ENCODE results near the gene DNM2.
"Not testable (repeated sequence)": the region's sequence is repeated elsewhere in the genome, so short reads cannot be mapped to it uniquely, and the experiment has no call there.

DNM2 gene

GRCh38 chr19:10756371-10756770, 38.5 kb downstream of the DNM2 start:
- DNase-seq: no peak

DNA sequence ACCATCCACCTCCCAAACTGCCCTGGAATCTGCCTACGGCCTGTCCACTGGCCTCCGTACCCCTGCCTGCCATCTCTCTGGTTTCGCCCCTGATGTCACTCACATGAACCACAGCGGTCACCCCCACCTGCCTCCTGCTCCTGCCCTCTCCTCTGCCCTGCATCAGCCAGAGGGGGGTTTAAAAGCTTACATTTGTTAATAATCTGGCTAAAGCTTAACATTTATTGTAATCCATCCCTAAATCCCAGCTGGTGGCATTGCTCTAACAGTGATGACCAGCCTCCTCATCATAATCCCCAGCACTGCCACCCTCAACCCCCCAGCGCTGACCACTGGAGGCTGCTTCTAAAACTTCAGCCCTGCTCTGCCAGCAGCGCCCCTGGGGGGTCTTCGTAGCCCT, 38.9 kb downstream of the DNM2 start:
- no peak for DNase-seq

DNA sequence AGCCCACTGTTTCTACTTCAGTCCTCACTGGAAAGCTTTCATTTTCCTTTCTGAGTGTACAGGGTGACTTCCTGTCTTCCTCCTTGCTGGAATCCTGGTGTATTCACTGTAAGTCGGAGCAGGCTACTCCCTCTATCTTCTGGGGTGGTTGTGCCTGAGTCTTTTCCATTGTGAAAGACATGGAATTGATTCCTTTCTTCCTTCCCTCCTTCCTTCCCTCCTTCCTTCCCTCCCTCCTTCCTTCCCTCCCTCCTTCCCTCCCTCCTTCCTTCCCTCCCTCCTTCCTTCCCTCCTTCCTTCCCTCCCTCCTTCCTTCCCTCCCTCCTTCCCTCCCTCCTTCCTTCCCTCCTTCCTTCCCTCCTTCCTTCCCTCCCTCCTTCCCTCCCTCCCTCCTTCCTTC, 40.2 kb downstream of the DNM2 start:
- DNase-seq: not testable (repeated sequence)

- DNase-seq: no peak
Observed at GRCh38 chr19:10758978-10759377, 41.1 kb downstream of the DNM2 start.

DNA sequence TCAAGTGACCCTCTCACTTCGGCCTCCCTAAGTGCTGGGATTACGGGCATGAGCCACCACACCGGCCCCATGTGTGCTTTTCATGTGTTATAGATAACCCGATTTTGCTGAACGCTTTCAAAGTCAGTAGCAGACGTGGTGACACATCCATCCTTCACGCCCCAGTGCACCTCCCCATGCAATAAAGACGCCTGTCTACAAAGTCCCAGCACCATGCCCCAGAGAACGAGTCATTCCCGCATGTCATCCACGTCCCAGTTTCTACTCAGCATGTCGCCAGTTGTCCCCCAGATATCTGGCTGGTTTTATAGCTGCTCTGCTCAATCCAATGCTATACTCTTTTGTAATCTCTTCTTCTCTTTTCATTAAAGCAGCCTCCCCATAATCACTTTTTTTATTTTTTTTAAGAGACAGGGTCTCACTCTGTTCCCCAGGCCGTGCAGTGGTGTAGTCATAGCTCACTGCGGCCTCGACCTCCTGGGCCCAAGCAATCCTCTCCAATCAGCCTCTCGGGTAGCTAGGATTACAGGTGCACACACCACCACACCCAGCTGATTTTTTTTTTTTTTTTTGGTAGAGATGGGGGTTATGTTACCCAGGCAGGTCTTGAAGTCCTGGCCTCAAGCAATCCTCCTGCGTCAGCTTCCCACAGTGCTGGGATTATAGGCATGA, 42.5 kb downstream of the DNM2 start:
- DNase-seq: no peak

GRCh38 chr19:10761443-10762250, 43.8 kb downstream of the DNM2 start:
- no peak for DNase-seq

DNA sequence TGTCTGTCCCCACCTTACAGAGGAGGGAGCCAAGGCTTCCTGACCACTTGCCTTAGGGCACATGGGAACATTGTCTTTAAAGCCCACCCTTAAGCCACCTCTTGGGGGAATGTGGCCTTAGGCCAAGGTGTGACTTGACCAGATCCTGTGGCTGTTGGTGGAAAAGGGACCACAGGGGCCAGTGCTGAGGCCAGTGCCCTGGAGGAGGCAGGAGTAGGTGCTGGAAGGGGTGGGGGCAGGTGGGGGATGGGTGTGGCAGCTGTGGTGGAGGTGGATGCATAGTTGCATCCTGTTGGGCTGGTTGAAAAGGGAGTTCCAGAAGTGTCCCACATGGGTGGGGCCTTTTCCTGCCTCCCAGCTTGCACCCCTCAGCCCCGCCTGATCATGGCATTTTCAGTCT, 44.8 kb downstream of the DNM2 start:
- no peak for DNase-seq

DNA sequence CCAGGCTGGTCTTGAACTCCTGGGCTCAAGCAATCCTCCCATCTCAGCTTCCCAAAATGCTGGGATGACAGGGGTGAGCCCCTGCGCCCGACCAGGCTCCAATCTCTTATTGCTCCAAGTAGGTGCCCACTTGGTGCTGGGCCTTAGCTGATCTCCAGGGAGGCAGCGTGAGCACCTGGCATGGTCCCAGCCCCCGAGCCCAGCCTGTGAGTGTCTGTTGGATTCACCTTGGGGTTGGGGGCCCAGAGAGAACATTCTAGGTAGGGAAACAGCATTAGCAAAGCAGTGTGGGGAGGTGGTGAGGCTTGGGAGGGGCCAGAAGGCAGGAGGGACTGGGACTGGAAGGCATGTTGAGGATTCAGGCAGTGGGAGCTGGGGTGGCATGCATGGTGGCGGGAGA, 45.5 kb downstream of the DNM2 start:
- no peak for DNase-seq

GRCh38 chr19:10763828-10764339, 46.0 kb downstream of the DNM2 start:
- DNase-seq: no peak

DNA sequence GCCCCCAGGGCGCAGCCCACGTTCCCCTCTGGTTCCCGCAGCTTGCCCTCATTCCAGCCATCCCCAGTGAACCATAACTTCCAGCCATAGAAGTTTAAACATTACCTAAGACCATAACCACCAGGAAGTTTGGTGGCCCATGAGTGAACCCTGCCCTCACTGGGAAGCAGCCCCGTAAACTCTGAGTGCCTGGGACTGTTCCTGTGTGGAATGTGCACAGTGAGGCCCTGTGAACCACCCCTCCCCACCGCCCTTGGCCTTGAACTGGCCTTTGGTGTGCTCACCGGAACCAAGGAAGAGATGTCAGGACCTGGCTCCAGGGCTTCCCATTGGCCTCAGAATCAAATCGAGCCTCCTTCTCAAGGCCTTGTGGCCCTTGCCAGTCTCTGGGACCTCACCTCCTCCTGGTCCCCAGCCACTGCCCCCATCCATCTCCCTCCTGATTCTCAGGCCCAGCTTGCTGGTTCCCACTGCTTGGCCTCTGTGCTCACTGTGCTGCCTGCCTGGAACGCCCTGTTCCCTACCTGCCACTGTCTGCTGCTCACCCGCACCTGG, 46.5 kb downstream of the DNM2 start:
- no peak for DNase-seq

DNA sequence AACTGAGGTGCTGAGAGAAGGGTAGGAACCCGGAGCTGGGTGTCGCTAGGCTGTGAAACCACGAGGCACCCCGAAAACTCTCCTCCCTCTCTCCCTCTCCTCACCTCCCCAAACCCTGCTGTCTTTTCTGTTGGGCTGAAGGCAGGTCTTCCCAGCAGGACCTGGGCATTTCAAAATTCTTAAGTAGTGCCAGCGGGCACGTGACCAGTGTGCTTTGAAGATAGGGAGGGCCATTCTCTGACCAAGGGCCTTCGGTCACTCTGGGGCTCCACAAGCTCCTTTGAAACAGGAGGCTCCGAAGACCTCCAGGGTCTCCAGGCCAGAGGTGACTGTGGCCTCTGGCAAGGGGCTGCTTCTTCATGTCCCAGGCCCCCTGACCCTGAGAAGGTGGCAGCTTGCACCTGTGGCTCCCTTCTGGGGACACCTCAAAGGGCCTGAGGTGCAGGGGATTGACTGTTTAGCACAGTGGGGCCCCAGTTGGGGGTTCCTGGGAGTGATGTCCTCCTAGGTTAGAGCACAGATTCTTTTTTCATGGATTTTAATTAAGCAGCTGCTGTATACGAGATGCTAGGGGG, 48.3 kb downstream of the DNM2 start:
- no peak for DNase-seq

GRCh38 chr19:10766671-10767201, 48.9 kb downstream of the DNM2 start:
- peak; percentile 88 for DNase-seq

DNA sequence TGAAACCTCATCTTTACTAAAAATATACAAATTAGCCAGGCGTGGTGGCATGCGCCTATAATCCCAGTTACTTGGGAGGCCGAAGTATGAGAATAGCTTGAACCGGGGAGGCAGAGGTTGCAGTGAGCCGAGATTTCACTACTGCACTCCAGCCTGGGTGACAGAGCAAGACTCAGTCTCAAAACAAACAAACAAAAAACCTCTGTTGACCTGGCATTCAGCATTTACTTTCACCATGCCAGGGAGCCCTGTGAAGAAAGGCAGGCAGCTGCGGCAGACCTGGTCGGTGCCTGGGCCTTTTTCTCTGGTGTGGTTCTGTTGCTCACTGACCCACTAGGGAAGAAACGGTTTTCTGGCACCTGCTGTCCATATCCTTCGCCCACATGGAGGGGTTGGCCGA, 49.8 kb downstream of the DNM2 start:
- DNase-seq: no peak

DNA sequence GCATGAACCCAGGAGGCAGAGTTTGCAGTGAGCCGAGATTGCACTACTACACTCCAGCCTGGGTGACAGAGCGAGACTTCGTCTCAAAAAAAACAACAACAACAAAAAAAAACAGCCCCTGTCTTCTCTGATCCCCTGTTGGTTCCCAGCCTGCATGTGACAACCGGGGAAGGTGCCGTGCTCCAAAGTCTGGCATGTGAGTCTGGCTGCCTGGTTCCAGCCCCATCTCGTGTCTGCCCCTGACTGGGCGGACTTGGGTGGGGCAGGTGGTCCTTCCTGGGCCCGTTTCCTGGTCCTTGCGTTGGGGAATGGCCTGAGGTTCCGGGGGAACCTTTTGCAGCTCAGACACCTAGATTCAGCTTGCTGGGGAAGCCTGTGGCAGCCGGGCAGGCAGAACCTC, 50.5 kb downstream of the DNM2 start:
- DNase-seq: no peak

DNA sequence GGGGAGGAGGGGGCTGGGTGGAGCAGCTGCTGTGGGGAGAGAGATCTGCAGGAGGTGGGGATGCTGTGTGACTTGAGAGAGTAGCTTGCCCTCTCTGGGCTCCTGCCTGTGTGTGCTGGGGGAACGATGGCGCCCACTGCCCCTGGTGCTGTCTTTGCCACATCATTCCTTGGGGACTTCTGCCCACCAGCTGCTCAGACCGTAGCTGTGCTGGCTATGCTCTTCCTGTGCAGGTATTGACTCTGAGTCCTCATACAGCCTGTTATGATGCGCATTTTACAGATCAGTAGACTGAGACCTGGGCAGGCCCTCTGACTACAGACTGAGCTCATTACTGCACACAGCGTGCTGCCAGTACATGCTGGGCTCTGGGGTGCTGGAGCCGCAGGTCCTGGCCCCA, 51.1 kb downstream of the DNM2 start:
- DNase-seq: no peak

DNA sequence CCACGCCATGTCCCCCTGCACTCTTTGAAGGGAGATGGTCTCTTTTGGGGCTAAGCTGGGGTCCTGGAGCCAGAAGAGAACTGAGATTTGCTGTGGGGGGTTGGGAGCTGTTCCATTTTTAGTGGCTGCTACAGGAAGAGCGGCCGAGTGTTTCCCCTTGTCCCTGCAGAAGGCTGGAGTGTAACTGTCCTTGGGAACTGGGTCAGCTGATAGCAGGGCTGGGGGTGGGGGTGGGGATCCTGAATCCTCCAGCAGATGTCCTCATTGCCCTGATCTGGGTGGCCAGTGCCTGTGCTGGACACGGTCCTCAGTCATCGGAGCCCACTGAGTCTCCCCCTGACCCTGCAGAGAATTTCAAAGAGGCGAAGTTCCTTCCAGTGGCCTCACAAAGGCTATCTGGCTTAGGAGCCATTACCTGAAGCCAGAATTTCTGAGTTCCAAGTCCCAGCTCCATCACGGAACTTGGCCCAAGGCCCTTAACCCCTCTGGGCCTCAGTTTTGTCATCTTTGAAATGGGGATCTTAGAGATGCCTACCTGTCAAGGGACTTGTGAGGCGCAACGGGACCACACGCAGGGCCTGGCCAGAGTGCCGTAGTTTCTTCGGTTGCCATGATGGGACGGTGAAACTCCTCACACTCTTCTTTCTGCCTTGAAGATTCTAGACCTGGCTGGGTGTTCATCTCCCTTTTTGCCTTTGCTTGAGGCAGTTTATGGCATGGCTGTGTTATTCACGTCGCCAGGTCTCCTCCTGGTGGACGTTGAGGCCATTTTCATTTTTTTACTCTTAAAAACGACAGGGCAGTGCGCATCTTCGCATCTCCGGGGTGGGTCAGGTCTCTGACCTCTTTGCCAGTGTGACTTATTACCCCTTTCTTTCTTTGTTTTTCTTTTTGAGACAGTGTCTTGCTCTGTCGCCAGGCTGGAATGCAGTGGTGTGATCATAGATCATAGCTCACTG, 51.9 kb downstream of the DNM2 start:
- no peak for DNase-seq

DNA sequence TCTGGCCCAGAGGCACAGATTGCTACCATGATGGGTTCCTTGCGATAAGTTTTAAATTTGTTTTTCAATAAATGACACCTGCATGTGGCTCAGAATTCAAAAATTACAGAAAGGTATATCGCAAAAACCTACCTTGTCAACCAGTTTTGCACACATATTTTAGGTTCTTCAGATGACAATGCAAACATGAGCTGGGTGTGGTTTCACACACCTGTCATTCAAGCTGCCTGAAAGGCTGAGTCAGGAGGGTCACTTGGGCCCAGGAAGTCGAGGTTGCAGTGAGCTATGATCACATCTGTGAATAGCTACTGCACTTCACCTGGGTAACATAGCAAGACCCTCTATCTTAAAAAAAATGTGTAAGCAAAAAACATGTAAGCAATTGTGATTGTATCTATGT, 56.1 kb downstream of the DNM2 start:
- no peak for DNase-seq

- no peak for DNase-seq
Observed at GRCh38 chr19:10774893-10775292, 57.0 kb downstream of the DNM2 start.

DNA sequence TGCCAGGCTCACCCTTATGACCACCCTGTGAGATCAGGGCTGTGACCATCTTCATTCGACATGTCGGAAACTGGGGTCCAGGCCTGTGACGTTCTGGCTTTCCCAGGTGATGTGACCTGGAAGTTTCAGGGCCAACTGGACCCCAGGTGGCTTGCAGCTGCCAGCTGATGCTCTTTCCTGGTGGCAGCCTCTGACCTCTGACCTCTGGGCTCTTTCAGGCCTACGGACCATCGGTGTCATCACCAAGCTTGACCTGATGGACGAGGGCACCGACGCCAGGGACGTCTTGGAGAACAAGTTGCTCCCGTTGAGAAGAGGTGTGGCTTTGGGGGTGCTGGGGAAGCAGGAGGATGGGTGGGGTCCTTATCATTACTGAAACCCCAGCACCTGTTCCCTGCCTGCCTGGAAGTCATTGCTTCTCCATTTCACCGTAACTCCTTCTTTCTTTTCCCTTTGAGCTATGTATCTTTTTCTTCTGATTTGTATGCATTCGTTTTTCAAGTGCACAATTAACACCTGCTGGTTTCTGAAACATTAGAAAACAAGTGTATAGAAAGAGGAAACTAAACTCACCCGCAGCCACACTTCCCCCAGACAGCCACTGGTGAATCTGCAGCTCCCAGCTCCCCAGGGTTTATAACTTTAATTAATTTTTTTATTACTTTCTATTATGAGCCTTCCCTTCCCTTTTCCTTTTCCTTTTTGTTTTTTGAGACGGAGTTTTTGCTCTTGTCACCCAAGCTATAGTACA, 59.2 kb downstream of the DNM2 start:
- no peak for DNase-seq

DNA sequence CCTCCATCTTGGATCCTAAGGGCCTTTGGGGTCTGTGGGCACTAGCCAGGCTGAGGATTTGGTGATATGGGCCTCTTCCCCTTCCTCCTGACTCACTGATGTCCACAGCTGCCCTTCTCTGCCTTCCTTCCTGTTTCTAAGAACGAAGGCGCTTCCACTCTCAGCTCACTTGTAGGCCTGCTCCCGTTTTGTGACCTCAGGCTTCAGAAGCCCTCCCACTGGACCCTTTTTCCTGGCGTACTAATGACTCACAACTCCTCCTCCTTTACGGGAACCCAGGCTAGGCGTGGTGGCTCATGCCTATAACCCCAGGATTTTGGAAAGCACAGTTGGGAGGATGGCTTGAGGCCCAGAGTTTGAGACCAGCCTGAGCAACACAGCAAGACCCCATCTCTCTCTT, 62.5 kb downstream of the DNM2 start:
- no peak for DNase-seq

DNA sequence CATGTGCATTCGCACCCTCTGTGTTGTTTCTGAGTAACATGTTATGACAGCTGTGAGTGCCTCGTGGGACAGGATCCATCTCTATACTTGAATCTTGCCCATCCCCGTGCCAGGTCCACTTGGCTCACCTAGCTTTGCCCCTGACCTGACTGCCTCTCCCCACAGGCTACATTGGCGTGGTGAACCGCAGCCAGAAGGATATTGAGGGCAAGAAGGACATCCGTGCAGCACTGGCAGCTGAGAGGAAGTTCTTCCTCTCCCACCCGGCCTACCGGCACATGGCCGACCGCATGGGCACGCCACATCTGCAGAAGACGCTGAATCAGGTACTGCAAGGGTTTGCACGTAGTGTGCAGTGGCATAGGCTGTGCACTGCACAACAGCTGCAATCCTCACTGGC, 64.9 kb downstream of the DNM2 start:
- no peak for DNase-seq

DNA sequence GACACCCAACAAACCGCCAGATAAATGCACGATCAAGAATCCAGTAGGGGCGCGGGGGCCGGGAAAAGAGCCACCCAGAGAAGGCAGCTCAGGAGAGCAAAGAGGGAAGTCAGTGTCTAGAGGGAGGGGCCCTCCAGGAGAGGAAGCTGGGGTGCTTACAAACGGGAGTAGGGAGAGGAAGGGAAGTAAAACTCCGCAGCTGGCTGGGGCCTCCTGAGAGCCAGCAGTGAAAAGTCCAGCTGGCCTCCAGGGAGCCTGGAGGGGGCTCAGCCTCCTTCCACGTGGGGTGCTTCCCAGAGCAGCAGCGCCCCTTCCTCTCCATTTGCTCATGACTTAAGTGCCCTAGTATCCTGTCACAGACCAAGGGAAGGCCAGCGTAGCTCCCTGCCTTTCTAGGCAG, 66.4 kb downstream of the DNM2 start:
- no peak for DNase-seq

Data from NCI-H1092 treated with DMSO at 0.1 percent for 48 hours (cell line).